GM12872 (cell line): ENCODE measurements around the gene BMP4.

ENCODE experiments used
- CTCF ChIP-seq: IDR thresholded peaks from 3 replicates; pipeline ENCODE4 v1.5.1; 2011; ENCODE audit warnings: low read depth, mild to moderate bottlenecking, low read length, moderate library complexity; ENCODE audit not compliant: insufficient read depth

The BMP4 gene

GRCh38 chr14:53947094-53947445 is 9.6 kb downstream of the BMP4 start:
- no peak for TF ChIP-seq CTCF

GRCh38 chr14:53946404-53947093 is 10.1 kb downstream of the BMP4 start:
- TF ChIP-seq CTCF = no peak

GRCh38 chr14:53946071-53946403 is 10.6 kb downstream of the BMP4 start:
- TF ChIP-seq CTCF = no peak

GRCh38 chr14:53943751-53944083 is 12.9 kb downstream of the BMP4 start:
- no peak for TF ChIP-seq CTCF

GRCh38 chr14:53942970-53943750 is 13.5 kb downstream of the BMP4 start:
- no peak for TF ChIP-seq CTCF

GRCh38 chr14:53938136-53938837 is 18.3 kb downstream of the BMP4 start:
- no peak for TF ChIP-seq CTCF

GRCh38 chr14:53934778-53935414 is 21.7 kb downstream of the BMP4 start:
- no peak for TF ChIP-seq CTCF
